GM12878 (cell line): ENCODE data around the gene IQGAP3. TPM values are rescaled to one million over a fixed set of nuclear protein-coding genes. Genes with fewer than 3 reads are reported as not detected.

Experiments
- ATAC-seq: fragments of 200-7000 bp; cut with Tn5 transposase; 3 replicates; pipeline ENCODE4 v1.9.1; 2020; ENCODE audit warnings: mild to moderate bottlenecking, moderate library complexity
- BruUV-seq: library from RNA; stranded (reverse); fragments of 400-500 nt; replicated peaks from 2 replicates; lab custom pipeline; 2021; lab: Mats Ljungman, UMichigan
- CTCF ChIA-PET: fragments of 300-600 bp; sonication (Branson Sonifier 250); formaldehyde crosslinking; extraction: SDS; loops from one replicate; lab custom pipeline; 2021; ENCODE audit warnings: inconsistent platforms; lab: Yijun Ruan, JAX
- POLR2A ChIA-PET: fragments of 350-600 bp; formaldehyde crosslinking; extraction: SDS; loops from one replicate; lab custom pipeline; 2021; ENCODE audit warnings: inconsistent platforms; lab: Charles Lee
- RAD21 ChIA-PET: fragments of 300-600 bp; sonication (Branson Sonifier 250); formaldehyde crosslinking; loops from one replicate; lab custom pipeline; 2023; ENCODE audit warnings: antibody characterized with exemption; ENCODE audit not compliant: unreplicated experiment; lab: Charles Lee
- SMC1A ChIA-PET: fragments of 300-600 bp; sonication (Branson Sonifier 250); formaldehyde crosslinking; loops from one replicate; lab custom pipeline; 2023; ENCODE audit not compliant: unreplicated experiment, uncharacterized antibody; lab: Charles Lee
- DNase-seq: peaks from one replicate; pipeline ENCODE4 v3.0.0-alpha.2; 2011; ENCODE audit warnings: low read depth, low spot score
- FAIRE-seq: peaks from 3 replicates; lab custom pipeline; 2011; peaks lifted over from hg19 to GRCh38; lab: Jason Lieb, UNC
- H2AFZ ChIP-seq: 2 replicates; pipeline ENCODE4 v1.6.0; 2011; ENCODE audit warnings: low read depth, low read length, control low read depth; ENCODE audit not compliant: control insufficient read depth
- H3K27ac ChIP-seq: 2 replicates; pipeline ENCODE4 v1.5.1; 2011; ENCODE audit warnings: control low read depth; ENCODE audit not compliant: control insufficient read depth, insufficient read depth
- H3K27me3 ChIP-seq, 2 experiments: replicated peaks in 1 of 2; 2 replicates each; pipeline versions ENCODE4 v1.6.0 to v1.6.1; 2011; ENCODE audit warnings: low read length in 1 of 2; ENCODE audit not compliant: control insufficient read depth in 2 of 2, insufficient read depth in 2 of 2
- H3K36me3 ChIP-seq, 2 experiments: 2 replicates each; pipeline ENCODE4 v1.5.1; 2011; ENCODE audit warnings: low read length in 1 of 2; ENCODE audit not compliant: control insufficient read depth in 2 of 2, insufficient read depth in 2 of 2
- H3K4me1 ChIP-seq: 2 replicates; pipeline ENCODE4 v1.6.1; 2011; ENCODE audit warnings: mild to moderate bottlenecking, low read length, moderate library complexity, mixed read lengths; ENCODE audit not compliant: control insufficient read depth, insufficient read depth
- H3K4me2 ChIP-seq: 2 replicates; pipeline ENCODE4 v1.6.0; 2011; ENCODE audit warnings: control low read depth; ENCODE audit not compliant: control insufficient read depth, insufficient read depth
- H3K4me3 ChIP-seq: fragments of 200-600 bp; sonication (generic); 2 replicates; pipeline ENCODE4 v1.5.1; 2016
- H3K79me2 ChIP-seq: 2 replicates; pipeline ENCODE4 v1.6.0; 2011; ENCODE audit warnings: low read length; ENCODE audit not compliant: control insufficient read depth, insufficient read depth
- H3K9ac ChIP-seq: 2 replicates; pipeline ENCODE4 v1.8.0; 2011; ENCODE audit warnings: low read length, control low read depth, mixed read lengths; ENCODE audit not compliant: control insufficient read depth, insufficient read depth
- H3K9me3 ChIP-seq: replicated peaks from 3 replicates; pipeline ENCODE4 v1.5.1; 2011; ENCODE audit warnings: mild to moderate bottlenecking, low read length; ENCODE audit not compliant: control insufficient read depth, insufficient read depth
- H4K20me1 ChIP-seq: 2 replicates; pipeline ENCODE4 v1.6.0; 2011; ENCODE audit not compliant: control insufficient read depth, insufficient read depth
- FOS ChIP-seq: IDR thresholded peaks from 3 replicates; pipeline ENCODE4 v1.6.1; 2011; ENCODE audit warnings: borderline replicate concordance; ENCODE audit not compliant: insufficient read length; ENCODE audit errors: extremely low read depth
- HDAC2 ChIP-seq: fragments of 200-600 bp; sonication (generic); IDR thresholded peaks from 2 replicates; pipeline ENCODE4 v1.6.1; 2017
- PKNOX1 ChIP-seq: fragments of 450-650 bp; IDR thresholded peaks from 2 replicates; pipeline ENCODE4 v1.6.1; 2016; ENCODE audit warnings: mild to moderate bottlenecking
- SIX5 ChIP-seq: IDR thresholded peaks from 2 replicates; pipeline ENCODE4 v1.6.1; 2011; ENCODE audit warnings: mild to moderate bottlenecking, low read depth, low read length, moderate library complexity; ENCODE audit not compliant: severe bottlenecking
- ZNF592 ChIP-seq: fragments of 450-650 bp; IDR thresholded peaks from 2 replicates; pipeline ENCODE4 v1.6.1; 2017; ENCODE audit warnings: mild to moderate bottlenecking, moderate library complexity
- WGBS: methylation state at CpG from one replicate; pipeline ENCODE4 v1.1.6; 2016; ENCODE audit warnings: low lambda C conversion rate; ENCODE audit not compliant: insufficient replicate concordance, insufficient coverage; ENCODE audit errors: missing lambda C conversion rate; 5-methylcytosine and 5-hydroxymethylcytosine counted together
- in situ Hi-C: fragments of 300-500 bp; cut with MboI; formaldehyde crosslinking; loops from 9 replicates; pipeline ENCODE4 v1.14.3; 2018; ENCODE audit warnings: mixed read lengths
- intact Hi-C: fragments of 100-400 bp; cut with micrococcal nuclease; formaldehyde crosslinking; loops from one replicate; pipeline ENCODE4 v1.14.2; 2022; ENCODE audit not compliant: unreplicated experiment
- polyA plus RNA-seq, 11 experiments: library from polyadenylated mRNA; depleted of rRNA in 4 of 11; unstranded in 6 of 11; stranded (reverse) in 5 of 11; fragments of >200 nt; fragmentation: Nextera tagmentation in 4 of 11; fragmentation: Illumina TruSeq in 1 of 11; extraction: Ambion mirVana in 4 of 11; extraction: Trizol in 1 of 11; gene quantifications; 1 replicate in 1 of 11; 2 replicates in 10 of 11; pipeline versions ENCODE4 v1.2.1 to v1.2.3, GENCODE V29; 2011 to 2016; ENCODE audit warnings: inconsistent platforms in 2 of 11, missing spikeins in 2 of 11, low read depth in 1 of 11
- total RNA-seq, 4 experiments: library from RNA; depleted of rRNA in 3 of 4; stranded (reverse); fragments of >200 nt in 3 of 4; fragmentation: Illumina TruSeq in 1 of 4; extraction: Trizol in 1 of 4; gene quantifications; 2 replicates each; pipeline versions ENCODE4 v1.2.1 to v1.2.3, GENCODE V29; 2013 to 2021

Gene IQGAP3
- total and polyA plus RNA-seq, 10 of the 15 experiments (the other 5 are each of a cell fraction or from before 2014, with no cell fraction given): 1.1 to 10.7 (median 7.9) TPM

- H3K79me2 ChIP-seq: no peaks in the 10 kb centered on the region
- no peaks in the 10 kb centered on the region for H3K9me3 ChIP-seq
- no peak overlapping the region for H3K9ac ChIP-seq
- 93% methylated on average over 2 of the region's 2 CpGs for WGBS
- intact Hi-C loops: no loop called here
- ATAC-seq (peak; percentile 10; the same call in 1 of the 3 replicates), DNase-seq (no peak), FAIRE-seq (no peak)
- no peaks in the 10 kb centered on the region for H4K20me1 ChIP-seq
- no peak overlapping the region for H2AFZ ChIP-seq
- CTCF ChIA-PET: interaction anchor here (1.1 to 3.3 kb wide), 14 partner anchors 10 to 135 kb away, joined by 3 to 17 read pairs (median 8); no protein-coding TSS in a partner anchor
- BruUV-seq: no TSS peak
- no peaks in the 10 kb centered on the region for H3K36me3 ChIP-seq
- no peak overlapping the region for H3K4me3 ChIP-seq
- RAD21 ChIA-PET: interaction anchor here (1.1 to 4.4 kb wide), 8 partner anchors 8 to 140 kb away, joined by 3 to 28 read pairs (median 10); no protein-coding TSS in a partner anchor
- no peak overlapping the region for H3K27ac ChIP-seq
- SMC1A ChIA-PET: interaction anchor here (0.6 to 3.4 kb wide), 17 partner anchors 9 to 101 kb away, joined by 3 to 29 read pairs (median 5); no protein-coding TSS in a partner anchor
- POLR2A ChIA-PET: interaction anchor here (0.9 to 2.7 kb wide), 7 partner anchors 14 to 65 kb away, joined by 4 to 25 read pairs (median 13); partner anchors contain the start of genes MEF2D and NAXE
- H3K27me3 ChIP-seq: no peaks in the 10 kb centered on the region
- in situ Hi-C loops: no loop called here
- TF ChIP-seq SIX5: no peak
- no peak for TF ChIP-seq HDAC2
- TF ChIP-seq ZNF592: no peak
- no peak for TF ChIP-seq FOS
- TF ChIP-seq PKNOX1: no peak
- H3K4me2 ChIP-seq: no peak overlapping the region
- peaks cover 24% of the 10 kb centered on the region for H3K4me1 ChIP-seq
These were observed 46.4 kb downstream of the IQGAP3 start for GRCh38 chr1:156525856-156526489.
